Aortic smooth muscle cell (primary cell): ENCODE measurements around the gene SETD5. TPM values are rescaled to one million over a fixed set of nuclear protein-coding genes. Genes with fewer than 3 reads are reported as not detected.

Source experiments
- total RNA-seq: library from RNA; depleted of rRNA; stranded (reverse); fragments of >200 nt; gene quantifications from 2 replicates; pipeline ENCODE4 v1.2.3, GENCODE V29; 2014

The SETD5 gene
- 26.7 and 39.9 TPM in 2 replicates for total RNA-seq

GRCh38 chr3:9397332-9397905 lies at the start of gene SETD5:
Gene SETD5, plus strand, starts transcription at chr3:9397615. Its CDS starts 31,324 bp downstream, at chr3:9428939.

GRCh38 chr3:9362731-9363530 lies 34.5 kb upstream of the SETD5 start, which contains the start of gene THUMPD3:
Gene THUMPD3, plus strand, starts transcription at chr3:9363054. Its CDS starts 2,015 bp downstream, at chr3:9365069.

Other genes starting within 250 kb of the SETD5 start
- gene SRGAP3, start 148.0 kb upstream of the SETD5 start, total RNA-seq, result 3.5 and 5.2 TPM in 2 replicates
- gene THUMPD3, start 34.6 kb upstream of the SETD5 start, total RNA-seq, result 56.4 and 66.6 TPM in 2 replicates
- not detected in 2 replicates for gene LHFPL4, start 156.2 kb downstream of the SETD5 start, total RNA-seq